NCI-H1092 treated with DMSO at 0.1 percent for 48 hours (cell line): ENCODE measurements around the gene PTPN9.
A peak's percentile ranks its signal among the peaks of the same experiment; 100 is the strongest.
"Not testable (repeated sequence)": the region's sequence is repeated elsewhere in the genome, so short reads cannot be mapped to it uniquely, and the experiment has no call there.

Experiments
- DNase-seq: peaks from one replicate; lab custom pipeline; 2025; lab: John Stamatoyannopoulos, UW

Gene PTPN9

DNA sequence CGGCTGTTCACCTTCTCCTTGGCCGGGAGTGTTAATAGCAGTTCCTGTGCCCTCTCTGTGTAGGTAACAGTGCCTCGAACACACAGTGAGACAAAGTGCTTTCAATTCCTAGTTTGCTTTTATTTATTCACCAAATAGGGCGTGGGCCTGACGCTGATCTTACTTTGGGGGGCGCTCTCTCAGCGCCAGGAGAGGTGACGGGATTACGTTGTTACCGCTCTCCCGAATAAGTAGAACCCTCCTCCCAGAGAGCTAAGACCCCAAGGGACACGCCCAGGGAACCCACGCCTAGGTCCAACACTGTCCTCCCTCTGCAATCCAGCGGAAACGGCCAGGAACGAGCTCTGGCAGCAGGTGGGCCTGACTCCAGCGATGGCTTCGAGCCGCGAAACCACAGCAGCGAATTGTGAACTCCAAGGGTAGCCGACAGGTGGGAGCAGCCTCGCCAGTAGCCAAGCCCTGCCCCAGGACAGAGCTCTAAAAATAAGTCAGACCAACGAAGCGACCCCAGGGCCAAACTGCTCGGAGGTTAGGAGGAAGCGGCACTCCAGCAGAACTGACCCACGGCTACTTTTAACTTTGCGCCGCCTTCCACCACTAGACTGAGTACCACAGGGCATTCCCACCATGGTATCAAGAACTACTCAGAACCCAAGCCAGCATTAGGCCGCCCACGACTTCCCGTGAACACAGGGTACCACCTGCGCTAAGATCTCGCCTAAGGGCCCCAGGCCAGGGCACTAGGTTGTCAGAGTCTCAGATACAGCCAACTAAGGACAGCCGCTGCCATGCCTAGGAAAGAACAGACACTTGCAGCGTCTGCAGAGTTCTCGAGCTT lies 126.0 kb downstream of the PTPN9 start:
- peak; percentile 54 for DNase-seq

DNA sequence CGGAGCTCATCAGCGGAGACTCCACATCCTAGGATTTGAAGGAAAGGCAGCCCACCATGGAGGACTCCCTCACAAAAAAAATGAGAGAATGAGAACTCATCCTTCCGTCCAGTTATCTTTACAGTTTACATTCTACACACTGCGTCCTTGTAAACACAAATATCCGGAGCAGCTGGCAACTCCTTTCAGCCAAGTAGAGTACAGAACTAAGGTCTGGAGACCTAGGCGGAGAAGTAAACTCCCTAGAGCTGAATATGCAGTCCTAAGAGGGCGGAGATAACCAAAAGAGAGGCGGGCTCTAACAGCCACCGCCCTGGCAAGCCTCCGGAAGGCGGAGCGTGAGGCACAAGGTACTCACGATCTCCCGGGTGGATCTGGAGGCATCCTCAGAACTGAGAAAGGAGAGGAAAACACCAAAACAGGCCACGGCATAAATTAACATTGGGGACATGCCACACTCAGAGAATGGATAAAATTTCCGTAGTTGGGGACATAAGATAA lies 126.7 kb downstream of the PTPN9 start:
- peak; percentile 68 for DNase-seq

DNA sequence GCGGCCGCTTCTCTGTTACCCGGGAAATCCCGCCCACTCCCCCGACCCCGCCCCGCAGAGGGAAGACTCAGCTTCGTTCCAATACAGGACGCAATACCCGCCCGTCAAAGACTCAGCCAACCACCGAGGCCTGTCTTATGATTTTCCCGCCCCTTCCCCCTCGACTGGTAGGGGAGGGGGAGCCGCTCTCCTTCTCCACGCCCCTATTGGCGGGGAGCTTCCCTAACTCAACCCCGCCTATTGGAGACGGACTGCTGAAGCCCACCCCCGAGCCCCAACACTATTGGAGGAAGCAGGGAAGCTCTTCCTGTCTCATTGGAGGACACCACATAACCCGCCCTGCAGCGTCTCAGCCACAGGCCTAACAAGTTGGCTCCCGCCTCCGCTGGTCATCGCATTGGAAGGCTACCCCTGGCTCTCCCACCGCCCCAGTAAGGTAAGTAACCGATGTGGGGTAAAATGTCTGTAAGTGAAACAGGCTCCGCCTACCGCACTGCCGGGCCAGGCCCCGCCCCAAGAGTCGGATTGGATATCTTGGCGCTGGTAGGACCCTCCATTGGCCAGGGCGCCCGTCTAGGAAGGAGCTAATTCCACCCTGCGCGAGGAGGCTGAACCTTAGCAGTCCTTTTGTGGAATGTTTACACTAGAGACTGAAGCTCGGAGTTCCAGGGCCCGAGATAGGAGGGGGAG lies 127.3 kb downstream of the PTPN9 start, which contains the start of gene SIN3A:
TSS of gene SIN3A (minus strand) at position 17 of the 690 bp plus-strand sequence. CDS start 21,315 bp downstream, outside the sequence.
- DNase-seq = peak; percentile 97

DNA sequence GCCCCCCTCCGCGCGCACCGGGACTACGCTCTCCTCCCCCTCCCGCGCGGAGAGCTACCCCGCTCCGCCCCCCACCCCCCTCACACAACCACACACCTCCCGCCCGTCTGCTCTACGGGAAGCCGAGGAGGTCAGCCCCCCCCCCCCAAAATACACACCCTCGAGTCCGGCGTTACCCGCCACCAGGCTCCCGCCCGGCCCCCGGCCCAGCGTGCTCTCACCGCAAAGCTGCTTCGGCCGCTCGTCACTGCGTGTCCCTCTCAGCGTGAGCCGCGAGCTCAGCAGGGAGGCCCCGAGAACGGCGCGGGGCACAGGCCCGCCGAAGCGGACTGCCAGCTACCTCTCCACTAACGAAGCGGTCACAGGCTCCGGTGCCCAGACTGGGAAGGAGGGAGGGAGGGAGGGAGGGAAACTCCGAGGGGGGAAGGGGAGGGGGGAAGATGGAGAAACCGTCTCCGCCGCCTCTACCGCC lies 127.9 kb downstream of the PTPN9 start:
- DNase-seq = no peak

DNA sequence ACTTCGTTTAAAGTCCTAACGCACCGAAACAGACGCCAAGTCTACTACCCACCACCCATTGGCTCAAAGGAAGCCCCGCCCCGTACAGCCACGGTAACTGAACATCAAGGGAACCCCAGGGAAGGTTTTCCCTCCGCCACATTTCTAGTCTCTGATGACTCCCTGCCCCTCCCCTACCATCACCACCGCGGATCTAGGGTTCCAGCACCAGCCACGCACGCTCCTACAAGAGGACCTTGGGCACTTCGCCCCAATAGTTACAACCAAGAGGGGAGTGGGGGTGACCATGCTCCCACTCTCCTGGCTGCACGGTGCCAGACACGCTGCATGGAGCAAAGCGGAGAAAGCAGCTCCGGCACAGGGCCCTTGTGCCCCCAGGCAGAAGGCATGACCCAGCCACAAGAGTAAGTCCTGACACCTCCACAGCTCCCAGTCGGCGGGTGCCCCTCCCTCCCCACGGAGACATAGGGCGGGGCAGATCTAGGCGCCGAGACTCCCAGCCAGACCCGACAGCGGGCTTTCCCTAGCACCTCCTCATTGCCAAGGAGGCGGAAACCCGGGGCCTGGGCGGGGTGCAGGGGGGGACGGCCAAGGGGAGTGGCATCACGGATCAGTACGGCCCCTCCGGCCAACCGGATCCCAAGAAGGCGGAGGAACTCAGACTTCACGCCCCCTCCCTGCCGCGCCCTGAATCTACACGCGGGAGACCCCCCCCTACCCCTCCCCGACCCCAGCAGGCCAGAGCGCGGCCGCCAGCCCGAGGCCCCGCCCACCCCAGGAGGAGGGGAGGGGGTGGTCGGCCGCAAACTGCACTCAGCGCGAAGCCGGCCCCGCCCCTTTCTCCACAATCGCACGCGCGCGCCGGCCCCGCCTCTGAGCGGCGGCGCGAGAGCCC lies 128.6 kb downstream of the PTPN9 start:
- DNase-seq = peak; percentile 81

DNA sequence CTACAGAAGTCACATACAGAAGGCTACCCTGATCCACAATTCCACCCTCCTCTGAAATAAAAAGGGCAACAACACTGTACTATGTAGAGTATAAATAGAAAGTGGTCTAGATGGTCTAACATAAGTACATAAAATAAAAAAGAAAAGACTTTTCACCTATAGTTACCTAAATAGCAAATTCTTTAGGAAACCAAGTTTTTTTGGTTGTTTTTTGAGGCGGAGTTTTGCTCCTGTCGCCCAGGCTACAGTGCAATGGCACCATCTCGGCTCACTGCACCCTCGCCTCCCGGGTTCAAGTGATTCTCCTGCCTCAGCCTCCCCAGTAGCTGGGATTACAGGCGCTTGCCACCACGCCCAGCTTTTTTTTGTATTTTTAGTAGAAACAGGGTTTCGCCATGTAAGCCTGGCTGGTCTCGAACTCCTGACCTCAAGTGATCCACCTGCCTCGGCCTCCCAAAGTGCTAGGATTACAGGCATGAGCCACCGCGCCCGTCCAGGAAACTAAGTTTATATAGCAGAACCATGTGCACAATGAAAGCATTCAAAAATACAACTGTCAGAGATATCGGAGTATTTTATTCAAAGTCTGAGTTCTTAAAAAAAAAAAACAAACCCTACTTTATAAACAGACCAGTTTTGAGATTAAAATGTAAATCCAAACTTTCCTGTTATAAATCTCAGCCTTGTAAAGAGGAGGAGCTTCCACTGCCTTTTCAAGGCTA lies 129.4 kb downstream of the PTPN9 start:
- no peak for DNase-seq

DNA sequence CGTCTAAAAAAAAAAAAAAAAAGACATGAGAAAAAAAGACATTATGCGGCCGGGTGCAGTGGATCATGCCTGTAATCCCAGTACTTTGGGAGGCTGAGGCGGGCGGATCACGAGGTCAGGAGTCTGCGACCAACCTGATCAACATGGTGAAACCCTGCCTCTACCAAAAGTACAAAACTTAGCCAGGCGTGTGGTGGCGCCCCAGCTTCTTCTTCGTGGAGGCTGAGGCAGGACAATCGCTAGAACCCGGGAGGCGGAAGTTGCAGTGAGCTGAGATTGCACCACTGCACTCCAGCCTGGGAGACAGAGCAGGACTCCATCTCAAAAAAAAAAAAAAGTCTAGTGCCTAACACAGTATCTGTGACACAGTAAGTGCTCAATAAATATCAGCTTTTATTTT lies 130.9 kb downstream of the PTPN9 start:
- not testable (repeated sequence) for DNase-seq

DNA sequence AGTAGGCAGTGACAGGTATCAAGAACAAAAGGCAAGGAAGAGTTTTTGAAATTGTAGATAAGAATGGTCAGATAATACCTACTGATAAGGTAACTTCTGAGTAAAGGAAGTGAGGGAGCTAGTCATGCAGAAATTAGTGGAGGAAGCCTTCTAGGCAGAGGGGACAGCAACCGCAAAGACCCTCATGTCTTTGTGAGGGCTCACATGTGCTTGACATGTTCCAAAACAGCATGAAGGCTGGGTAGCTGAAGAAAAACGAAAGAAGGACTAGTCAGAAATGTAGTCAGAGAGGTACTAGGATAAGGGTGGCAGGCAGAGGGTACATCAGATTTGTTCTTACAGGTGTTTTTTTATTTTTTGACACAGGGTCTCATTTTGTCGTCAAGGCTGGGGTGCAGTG lies 133.0 kb downstream of the PTPN9 start:
- DNase-seq = no peak

DNA sequence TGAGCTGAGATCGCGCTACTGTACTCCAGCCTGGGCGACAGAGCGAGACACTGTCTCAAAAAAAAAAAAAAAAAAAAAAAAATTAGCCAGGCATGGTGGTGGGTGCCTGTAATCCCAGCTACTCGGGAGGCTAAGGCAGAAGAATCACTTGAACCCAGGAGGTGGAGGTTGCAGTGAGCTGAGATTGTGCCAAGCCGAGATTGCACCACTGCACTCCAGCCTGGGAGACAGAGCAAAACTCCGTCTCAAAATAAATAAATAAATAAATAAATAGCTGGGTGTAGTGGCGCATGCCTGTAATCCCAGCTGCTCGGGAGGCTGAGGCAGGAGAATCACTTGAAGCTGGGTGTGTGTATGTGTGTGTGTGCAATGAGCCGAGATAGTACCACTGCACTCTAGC lies 133.8 kb downstream of the PTPN9 start:
- not testable (repeated sequence) for DNase-seq

DNA sequence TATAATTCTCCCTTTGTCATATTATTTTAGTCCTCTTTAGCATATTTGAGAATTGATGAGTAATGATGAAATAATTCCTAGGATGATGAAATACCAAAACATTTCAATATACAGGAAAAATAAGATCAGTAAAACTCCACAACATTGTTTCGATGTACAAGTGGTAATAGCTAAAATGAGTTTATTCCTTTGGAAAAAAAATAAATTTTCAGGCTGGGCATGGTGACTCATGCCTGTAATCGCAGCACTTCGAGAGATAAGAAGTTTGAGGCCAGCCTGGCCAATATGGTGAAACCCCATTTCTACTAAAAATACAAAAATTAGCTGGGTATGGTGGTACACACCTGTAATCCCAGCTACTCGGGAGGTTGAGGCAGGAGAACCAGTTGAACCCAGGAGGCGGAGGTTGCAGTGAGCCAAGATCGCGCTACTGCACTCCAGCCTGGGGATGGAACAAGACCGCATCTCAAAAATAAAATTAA lies 135.1 kb downstream of the PTPN9 start:
- not testable (repeated sequence) for DNase-seq

DNA sequence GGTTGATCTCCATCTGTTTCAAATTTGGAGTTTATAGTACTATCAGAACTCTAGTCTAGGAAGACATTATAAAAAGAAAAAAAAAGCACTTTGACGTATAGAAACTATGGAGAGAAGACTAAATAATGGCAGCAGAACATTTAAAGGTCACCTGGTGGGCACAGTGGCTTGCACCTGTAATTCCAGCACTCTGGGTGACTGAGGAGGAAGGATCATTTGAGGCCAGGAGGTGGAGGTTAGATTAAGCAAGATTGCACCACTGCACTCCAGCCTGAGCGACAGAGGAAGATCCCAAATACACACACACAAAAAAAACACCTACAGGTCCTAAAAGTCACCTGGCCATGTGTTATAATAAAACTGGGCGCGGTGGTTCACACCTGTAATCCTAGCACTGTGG lies 141.4 kb downstream of the PTPN9 start:
- DNase-seq = no peak

DNA sequence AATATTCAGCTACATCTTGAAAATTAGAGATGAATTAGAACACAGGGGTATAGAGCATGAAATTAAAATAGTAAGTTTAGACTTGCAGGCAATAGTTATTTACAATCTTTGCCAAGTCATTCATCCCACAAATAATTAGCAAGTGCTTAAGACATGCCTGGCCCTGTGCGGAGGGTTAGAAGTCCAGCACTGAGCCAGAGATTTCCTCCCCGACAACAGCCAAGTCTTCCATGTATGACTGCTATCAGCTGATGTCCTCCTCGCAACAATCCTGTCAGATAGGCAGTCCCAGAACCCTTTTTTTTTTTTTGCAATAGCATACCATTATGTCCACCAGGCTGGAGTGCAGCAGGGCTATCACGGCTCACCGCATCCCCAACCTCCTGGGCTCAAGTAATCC lies 142.2 kb downstream of the PTPN9 start:
- DNase-seq = no peak

DNA sequence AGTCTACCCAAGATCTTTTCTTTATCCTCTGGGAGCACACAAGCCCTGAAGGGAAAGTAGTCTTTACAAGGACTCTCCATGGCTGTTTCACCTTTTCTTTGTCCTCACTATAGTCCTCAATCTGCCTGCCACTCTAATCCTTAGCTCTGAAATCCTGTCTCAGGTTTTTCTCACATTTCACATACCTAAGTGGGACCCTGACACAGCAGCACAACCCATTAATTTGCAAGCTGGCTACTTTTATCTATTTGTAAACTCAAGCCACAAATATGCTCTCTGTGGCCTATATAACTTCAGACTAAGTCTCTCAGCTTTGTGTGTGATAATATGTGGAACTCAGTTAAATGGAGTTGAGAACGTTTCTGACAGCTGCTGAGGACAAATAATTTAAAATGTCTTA lies 147.4 kb downstream of the PTPN9 start:
- no peak for DNase-seq

DNA sequence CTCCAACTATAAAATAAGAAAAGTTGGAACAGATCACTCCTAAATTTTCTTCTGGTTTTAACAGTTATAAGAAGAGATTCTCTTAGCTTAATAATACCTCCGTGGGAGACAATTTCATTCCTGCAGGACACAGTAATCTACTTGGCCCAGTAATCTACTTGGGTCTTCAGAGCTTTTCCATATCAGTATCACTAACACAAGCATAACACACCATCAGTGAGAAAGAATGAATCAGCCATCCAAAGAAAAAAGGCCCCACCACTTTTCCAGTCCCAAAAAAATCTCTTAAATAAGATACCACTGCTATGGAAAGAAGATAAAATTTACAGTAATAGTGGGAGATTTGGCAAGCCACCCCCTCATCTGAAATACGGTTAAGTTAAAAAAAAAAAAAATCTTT lies 147.8 kb downstream of the PTPN9 start:
- no peak for DNase-seq

DNA sequence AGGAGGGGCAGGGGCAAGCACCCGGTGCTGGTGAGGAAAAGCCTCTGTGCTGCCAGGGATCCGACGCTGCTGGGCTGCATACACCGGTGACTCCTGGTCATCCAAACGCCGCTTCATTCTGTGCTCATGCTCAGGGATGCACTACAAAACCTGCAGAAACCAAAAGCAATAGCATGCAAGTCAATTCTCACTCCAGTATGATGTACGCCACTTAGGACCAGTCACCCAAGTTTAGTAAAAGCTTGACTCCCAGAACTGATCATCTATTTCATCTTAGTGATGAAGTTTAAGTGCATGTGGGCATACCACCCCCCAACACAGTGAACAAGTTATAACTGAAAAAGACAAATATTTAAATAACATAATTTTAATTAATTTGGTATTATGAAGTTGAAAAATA lies 148.9 kb downstream of the PTPN9 start:
- DNase-seq = no peak

DNA sequence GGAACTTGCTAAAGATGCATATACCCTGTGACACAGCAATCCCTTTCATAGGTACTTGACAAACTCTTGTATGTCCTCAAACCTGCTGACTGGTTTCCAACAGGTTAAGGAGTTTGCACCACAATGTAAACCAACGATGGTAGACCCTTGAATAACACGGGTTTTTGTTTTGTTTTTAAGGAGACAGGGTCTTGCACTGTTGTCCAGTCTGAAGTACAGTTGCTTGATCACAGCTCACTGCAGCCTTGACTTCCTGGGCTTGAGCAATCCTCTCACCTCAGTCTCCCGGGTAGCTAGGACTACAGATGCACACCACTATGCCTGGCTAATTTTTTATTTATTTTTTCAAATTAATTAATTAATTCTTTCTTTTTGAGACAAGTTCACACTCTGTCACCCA lies 151.0 kb downstream of the PTPN9 start:
- DNase-seq = no peak

DNA sequence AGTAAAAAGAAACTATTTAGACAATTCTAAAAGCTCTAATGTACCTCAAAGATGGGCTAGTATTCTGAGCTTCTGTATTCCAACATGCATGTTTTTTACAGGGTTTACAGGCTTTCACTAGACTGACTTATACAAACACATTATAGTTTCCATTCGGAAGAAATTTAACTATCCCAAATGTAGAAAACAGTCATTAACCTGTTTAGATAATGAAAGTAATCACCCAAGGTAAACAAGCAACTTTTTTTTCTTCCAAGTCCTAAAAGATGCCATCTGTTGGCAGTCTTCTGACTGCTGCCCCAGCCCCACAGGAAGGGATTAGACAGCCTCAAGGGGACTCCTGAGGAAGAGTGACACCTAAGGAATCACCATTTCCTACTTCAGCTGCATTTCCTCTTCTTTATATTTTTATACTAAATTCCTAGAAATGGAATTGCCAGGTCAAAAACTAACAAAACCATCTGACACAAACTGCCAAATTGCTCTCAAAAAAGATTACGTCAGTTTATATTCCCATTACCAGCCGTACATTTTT lies 153.1 kb downstream of the PTPN9 start:
- no peak for DNase-seq

DNA sequence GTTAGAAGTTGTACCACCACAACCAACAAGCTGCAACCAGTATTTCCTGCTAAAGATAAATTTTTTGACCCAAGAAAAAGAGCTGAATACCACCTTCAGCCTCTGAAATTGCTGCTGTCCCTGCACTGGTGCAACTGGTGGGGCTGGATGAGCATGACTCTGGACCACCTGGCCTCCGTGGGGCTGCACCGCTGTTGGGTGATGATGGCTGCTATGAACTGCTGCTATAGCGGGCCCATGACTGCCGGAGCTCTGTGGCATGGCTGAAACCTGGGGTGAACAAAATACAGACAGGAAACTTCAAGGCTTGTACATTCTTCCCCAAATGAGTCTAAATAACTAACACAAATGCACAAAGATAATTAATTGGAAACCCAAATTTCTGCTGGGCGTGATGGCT lies 156.6 kb downstream of the PTPN9 start:
- DNase-seq = no peak

DNA sequence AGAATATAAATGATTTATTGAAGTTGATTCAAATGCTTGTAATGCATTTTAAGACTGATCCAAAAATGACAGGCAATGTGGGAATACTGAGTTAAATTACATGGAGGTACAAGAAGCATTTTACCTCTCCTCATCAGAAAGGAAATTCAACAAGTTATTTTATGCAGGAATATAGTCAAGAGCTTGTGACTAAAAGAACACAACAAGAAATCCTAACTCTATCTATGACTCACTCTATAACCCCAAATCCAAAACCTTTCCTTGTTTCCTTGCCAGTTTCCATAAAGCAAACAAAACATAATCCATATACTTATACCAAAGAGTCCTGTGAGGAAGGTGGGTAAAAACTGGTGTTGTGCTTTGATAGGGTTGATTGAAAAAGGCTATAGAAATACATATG lies 158.4 kb downstream of the PTPN9 start:
- DNase-seq = no peak

DNA sequence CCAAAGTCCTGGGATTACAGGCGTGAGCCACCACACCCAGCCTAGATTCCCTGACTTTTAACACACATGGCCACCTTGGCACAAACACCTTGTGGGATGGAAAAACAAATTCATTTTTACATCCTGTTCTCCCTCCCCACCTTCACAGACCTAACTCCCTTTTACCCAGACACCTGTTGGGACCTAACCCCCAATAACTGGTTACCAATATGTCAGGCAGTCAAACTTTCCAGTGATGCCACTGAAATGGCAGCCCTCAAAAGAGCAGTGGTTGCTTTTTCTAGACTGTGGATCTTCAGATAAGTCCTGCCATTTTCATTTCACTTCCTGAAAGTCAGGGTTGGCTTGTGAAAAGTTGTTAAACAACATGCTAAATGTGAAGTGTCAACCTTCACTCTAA lies 162.5 kb downstream of the PTPN9 start:
- DNase-seq = no peak
